GM19463 (cell line): ENCODE measurements around the gene NET1.
"Not testable (repeated sequence)": the region's sequence is repeated elsewhere in the genome, so short reads cannot be mapped to it uniquely, and the experiment has no call there.

Source experiments
- ATAC-seq: cut with Tn5 transposase; IDR thresholded peaks from one replicate; pipeline ENCODE4 v1.9.1; 2021; ENCODE audit warnings: mild to moderate bottlenecking, moderate library complexity; ENCODE audit not compliant: unreplicated experiment

Gene NET1

DNA sequence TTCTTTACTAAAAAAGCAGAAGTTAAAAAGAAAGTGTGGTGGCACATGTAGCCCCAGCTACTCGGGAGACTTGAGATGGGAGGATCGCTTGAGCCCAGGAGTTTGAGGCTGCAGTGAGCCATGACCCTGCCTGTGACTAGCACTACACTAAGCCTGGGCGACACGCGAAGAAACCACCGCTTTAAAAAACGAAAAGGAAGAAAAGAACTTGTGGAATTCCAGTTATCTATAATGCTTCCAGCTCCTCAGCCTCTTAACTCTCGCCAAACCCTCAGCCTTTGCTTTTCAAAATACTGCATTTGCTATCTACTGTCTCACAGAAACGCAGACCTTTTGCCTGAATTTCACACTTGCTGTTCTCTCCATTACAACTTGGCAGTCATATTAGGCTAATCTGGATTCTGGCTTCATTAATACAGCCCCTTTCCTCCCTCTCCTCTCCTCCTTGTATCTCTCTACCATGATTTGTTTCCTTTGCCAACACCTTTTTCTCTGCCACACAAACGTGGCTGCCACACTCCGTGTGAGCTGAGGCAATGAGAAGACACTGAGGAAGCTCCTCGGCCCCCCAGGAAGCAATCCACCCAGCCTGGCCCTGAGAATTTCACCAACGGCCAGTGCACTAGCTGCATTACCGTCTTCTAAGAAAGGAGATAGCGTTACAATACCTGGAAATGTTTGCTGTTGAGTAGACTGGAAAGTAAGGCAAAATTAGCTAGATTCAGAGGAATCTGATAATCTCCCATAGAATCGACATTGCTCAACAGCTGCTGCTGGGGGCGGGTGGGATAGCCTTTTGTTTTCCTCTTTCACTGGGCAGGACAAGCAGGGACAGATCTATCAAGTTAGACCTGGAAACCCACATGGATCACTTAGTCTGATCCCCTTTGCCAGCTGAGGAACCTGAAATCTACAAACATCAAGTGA lies 49.8 kb downstream of the NET1 start:
- ATAC-seq, result no peak

DNA sequence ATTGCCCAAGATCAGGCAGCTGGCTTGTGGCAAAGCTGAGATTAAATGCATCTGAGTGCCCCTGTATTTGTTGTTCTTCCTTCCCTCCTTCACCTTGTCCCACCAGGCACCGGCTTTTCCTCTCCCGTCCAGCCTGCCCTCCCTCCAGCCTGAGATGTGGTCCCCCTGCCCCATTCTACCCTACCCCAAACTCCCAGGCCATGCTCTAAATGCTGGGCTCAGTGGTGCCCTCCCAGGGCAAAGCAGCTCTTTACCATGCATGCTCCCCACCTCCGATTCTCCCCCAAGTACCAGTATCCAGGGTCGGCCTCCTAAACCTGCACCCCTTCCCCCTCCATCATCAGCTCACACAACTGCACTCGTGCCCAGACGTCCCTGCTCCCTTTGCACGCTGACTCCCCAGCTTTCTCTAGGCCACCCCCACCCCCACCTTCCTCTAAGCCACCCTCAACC lies 50.5 kb downstream of the NET1 start:
- no peak for ATAC-seq

DNA sequence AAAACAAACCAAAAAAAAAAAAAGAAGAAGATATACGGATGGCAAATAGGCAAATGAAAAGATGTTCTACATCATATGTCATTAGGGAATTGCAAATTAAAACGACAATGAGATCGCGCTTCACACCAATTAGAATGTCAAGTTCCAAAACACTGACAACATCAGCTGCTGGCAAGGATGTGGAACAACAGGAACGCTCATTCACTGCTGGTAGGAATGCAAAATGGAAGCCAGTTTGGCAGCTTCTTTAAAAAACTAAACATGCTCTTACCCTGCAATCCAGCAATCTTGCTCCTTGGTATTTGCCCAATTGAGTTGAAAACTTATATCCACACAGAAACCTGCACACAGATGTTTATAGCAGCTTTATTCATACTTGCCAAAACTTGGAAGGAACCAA lies 52.2 kb downstream of the NET1 start:
- no peak for ATAC-seq

DNA sequence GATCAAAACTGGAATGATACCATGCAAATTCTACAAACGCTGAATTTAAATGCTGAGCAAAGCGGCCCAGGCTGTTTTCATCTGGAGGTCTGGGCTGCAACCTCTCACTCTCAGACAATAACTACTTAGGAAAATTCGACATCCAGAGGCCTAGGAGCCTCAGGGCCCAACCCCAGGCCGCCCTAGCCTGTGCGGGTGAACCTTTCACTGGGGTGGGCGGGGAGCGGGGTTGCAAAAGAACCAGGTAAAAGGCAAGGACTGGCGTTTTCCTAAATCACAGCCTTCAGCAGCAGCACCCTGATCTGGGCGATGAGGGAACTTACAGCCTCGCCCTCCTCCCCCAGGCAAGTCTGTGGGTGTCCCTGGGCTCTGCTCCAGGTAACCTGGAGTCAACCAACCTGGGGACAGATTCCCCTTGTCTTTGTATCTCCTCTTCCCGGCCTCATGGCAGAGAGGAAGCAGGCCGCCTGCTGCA lies 53.7 kb downstream of the NET1 start:
- ATAC-seq, result no peak

DNA sequence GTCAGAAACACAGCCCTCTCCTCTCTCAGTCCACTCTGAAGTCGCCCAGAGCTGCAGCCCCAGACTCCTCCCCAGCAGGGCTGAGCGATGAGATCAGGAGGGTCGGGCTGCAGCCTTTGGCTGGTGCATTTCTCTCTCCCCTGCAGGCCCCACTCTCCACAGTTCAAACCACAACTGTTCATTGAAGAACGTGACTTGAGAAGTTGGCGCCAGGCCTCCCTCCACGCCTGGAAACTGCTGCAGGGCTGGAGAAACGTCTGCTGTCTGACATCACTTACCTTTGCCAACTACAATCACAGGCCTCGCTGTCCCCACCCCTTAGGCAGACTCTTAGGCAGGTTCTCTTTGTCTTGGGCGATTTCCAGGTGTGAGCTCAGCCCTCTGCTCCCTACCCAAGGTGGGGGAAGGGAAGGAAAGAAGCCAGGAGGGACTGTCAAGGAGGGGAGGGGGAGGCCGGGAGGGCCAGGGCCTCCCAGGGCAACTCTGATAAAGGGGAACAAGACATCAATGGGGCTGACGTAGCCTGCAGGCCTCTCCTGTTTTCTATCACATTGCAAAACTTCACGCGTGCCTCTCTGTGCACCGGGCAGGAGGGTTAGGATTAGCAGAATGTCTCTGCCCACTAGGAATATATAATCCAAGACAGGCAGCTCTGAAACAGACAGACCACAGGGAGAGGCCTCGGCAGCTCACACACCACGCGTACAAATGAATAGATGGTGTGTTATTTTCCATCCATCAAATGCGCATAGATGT lies 54.3 kb downstream of the NET1 start:
- ATAC-seq, result no peak

DNA sequence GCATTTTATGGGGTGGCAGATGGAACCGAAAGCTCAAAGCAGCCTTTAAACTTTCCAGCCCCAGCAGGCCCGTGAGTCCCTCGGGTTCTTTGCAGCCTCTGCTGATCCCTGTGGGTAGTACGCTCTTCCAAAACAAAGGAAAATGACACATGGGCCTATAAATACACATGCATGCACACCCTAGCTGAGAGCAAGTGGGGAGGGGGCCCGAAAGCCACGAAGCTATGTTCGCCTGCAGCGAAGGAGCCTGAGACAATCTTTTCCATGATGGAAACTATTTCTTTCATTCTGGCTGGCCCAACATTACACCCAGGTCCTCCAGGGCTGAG lies 54.8 kb downstream of the NET1 start:
- ATAC-seq, result no peak

DNA sequence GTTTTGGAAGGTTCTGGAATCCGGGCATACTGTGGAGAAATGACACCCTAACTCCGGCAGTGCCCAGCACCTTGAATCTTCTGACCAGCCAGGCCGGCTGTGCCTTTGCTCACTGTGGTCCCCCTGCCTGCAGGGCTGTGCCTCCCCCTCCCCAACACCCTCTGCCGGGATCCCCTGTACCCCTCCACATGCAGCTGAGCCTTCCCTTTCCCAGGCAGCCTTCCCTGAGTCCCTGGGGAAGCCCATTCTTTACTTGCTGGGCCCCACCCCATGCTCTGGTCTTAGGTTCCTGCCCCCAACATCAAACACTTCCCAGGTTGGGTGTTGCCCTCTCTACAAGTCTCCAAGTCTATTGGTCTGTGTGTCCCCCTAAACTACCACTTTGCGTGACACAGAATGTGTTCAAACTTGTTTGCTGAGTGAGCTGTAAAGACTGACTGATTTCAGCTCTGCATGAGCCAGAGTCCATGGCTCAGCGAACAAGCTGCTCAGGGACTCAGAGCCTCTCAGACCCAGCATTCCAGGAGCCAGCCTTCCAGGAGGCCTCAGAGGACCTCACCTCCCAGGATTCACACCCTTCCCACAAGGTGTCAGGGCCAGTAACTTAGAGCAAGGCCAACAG lies 55.4 kb downstream of the NET1 start:
- ATAC-seq, result no peak

DNA sequence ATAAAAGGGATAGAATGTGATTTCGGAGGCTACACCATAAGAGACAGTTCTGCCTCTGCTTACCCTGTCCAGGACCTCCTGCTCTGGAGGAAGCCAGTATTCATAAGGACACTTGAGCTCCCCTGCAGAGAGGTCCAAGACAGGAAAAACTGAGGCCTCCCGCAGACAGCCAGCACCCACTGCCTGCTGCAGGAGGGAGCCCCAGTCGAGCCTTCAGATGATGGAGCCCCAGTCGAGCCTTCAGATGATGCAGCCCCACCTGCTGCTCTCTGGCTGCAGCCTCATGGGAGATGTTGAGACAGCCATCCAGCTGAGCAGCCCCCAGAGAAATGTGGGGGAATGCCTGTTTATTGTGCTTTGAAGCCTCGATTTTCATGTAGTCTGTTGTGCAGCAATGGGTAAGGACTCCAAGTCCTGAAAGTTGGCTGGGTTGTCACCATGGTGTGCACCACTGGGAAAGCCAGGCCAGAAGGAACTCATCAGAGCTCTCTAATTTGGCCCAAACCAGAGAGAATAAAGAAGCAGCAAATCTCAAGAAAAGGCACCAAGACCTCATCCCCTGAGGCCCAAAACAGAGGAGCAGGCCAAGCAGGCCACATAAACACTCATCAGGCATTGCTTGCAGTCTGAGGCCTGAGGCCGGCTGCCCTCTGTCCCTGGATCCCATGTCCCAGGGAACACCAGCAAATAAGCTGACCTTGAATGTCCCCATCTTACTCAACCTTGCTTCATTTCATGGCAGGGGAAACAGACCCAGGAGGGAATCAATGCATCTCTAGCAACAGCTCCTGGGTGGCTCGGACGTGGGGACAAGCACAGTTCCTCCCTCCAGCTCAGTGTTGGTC lies 56.1 kb downstream of the NET1 start:
- no peak for ATAC-seq

DNA sequence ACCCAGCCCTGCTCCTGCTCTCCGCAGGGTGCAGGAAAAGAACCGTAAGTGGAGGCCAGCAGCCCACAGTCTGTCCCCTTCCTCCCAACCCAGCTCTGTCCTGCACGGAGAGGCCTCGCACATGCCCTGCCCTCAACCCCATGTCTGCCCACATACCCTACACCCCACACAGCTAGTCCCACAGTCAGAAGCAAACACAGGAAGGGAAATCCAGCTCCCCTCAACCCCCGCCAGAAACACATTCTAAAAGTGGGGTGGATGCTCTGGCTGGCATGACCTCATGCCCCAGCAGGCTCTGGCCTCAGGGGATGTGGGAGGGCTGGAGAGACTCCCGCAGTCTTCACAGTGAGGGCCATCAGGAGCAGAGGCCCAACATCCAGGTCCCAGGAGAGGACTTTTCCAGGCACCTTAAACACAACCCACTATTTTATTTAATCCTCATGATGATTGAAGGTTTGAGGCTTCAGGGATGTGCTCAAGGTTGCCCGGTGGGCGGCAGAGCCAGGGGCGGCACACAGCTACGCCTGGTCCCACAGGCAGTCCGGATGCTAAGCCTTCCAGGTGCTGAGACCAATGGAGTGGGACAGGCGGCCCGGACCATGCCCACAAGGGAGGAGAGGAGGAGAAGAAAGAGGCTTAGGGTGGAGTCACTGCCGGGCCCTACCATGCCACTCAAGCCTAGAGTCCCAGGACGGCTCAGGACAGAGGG lies 57.1 kb downstream of the NET1 start:
- no peak for ATAC-seq

DNA sequence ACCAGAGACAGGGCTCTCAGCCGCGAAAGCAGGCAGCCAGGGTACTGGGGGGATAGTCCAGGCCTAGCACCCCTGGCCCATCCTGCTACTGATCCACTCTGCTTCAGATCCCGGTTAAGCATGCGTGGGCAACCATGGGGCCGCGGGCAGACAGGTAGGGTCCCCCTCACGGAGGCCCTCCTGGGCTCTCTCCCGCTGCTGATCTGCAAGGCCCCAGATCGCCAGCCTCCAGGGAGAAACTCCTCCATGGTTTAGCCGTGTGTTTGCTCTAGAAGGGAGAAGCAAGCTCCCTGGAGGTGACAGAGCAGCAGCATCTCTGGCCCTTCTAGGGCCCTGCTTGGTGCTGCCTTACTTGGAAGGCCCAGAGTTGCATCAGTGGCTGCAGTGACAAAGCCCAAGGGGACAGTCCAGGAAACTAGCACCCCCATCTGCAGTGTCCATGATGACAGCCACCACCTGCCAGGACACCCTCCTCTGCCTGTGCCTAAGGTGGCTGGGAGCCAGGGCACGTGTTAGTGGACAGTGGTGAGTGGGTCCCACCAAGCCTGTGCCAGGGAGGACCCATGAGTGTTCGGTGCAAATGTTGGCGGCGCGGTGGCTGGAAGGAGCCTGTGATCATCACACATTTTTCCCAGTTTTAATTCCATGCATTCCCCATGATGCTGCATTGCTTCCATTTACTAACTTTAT lies 57.9 kb downstream of the NET1 start:
- no peak for ATAC-seq

DNA sequence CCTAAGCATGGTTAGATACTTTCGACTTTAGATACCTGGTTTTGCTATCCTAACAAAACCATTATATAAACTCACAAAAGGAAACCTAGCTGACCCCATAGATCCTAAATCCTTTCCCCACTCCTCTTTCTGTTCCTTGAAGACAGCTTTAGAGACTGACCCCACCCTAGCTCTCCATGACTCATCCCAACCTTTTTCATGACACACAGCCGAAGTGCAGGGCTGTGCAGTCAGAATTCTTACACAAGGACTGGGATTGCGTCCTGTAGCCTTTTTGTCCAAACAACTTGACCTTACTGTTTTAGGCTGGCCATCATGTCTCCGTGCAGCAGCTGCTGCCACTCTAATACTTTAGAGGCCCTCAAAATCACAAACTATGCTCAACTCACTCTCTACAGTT lies 62.3 kb downstream of the NET1 start:
- not testable (repeated sequence) for ATAC-seq

DNA sequence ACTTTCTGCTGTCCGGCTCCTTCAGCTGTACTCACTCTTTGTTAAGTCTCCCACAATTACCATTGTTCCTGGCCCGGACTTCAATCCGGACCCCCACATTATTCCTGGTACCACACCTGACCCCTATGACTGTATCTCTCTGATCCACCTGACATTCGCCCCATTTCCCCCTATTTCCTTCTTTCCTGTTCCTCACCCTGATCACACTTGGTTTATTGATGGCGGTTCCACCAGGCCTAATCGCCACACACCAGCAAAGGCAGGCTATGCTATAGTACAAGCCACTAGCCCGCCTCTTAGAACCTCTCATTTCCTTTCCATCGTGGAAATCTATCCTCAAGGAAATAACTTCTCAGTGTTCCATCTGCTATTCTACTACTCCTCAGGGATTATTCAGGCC lies 62.7 kb downstream of the NET1 start:
- not testable (repeated sequence) for ATAC-seq

DNA sequence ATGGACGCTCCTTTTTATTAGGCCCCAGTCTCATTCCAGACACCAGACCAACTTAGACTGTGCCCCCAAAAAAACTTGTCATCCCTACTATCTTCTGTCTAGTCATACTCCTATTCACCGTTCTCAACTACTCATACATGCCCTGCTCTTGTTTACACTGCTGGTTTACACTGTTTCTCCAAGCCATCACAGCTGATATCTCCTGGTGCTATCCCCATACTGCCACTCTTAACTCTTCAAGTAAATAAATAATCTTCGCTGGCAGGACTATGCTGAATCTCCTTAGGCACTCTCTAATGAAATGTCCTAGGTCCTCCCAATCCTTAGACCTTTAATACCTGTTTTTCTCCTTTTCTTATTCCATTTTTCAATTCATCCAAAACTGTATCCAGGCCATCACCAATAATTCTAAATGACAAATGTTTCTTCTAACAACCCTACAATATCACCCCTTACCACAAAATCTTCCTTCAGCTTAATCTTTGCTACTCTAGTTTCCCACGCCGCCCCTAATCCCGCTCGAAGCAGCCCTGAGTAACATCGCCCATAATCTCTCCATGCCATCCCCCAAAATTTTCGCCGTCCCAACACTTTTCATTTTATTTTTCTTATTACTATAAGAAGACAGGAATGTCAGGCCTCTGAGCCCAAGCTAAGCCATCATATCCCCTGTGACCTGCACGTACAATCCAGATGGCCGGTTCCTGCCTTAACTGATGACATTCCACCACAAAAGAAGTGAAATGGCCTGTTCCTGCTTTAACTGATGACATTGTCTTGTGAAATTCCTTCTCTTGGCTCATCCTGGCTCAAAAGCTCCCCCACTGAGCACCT lies 63.8 kb downstream of the NET1 start:
- not testable (repeated sequence) for ATAC-seq

DNA sequence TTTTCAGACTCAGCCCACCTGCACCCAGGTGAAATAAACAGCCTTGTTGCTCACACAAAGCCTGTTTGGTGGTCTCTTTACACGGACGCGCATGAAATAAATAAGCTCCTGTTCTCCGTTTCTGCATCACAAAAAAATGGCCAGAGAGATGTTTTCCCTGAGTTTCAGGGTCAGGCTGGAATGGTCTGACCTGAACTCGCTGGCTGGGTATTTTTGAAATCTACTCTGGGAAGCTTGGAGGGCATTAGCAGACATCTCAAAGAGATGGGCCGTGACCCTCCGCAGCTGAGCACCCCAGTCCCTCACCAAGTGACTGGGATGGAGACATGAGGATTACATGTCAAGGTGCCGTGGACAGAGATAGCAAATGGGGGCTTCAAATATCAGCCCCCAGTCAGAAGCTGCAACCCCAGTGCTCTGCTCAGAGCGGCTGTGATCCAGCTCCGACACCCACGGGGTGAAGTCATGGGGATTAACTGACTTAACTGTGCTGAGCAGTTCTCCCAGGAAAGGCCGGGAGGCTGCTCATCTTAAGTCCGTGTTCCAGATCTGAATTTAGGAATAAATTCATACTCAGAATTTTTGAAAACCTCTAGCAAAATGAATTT lies 64.7 kb downstream of the NET1 start:
- ATAC-seq, result no peak

DNA sequence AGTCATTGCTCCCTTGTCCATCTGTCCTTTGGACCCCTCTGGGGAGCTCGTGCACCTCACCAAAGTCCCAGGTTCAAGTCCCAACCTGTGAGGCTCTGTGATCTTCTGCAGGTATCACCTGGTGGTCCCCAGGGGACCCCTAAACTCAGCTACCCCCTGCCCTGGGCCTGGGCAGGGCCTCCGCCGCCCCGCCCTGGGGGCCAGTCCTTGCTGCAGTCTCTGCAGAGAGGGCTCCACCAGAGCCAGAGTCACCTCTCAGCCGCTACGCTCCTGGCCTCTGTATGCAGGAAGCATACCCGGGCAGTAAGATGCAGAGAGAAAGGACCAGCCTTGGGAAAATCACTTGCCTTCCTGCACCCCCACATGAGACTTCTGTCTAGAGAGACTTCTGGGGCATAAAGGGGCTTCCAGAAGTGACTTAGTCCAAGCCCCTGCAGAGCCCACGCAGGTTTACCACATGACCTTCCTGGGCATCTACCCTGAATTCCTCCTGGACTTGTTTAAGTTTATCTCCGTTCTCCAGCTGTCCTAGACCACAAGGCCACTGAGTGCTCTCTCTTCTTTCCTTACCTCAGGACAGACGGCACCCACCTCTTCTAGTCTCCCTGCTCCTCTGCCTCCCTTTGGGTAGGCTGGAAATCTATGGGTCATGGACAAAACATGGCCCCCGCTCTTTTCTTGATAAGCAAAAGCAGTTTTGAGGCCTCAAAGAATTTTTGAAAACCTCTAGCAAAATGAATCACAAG lies 65.8 kb downstream of the NET1 start:
- no peak for ATAC-seq

DNA sequence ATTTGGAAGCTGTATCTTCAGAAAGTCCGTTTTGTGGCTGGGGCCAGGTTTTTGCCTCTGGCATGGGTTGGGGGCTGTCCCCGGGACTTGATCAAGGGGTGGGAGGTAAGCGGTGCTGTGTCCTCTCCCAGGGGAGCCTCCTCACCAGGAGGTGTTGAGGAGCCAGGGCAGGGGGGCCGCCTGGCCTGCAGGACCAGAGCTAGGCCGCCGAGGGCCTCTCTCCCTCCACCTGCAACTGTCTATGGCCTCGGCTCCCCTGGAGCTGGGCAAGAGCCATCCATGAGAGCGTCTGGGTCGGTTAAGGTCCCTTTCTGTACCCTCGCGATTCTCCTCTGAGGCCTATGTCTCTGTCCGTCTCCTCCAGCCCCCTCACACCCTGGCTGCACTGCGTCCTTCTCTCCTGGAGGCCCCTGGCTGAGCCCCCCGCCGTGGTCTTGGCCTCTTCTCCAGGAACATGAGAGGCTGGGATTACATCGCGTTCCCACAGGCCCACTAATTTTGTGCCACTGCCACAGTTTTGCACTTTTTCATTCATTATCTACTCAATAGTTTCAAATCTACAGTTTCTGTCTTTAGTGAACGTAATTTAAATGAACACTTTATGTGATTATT lies 66.4 kb downstream of the NET1 start:
- no peak for ATAC-seq
